Skeletal muscle cell (primary cell): Measurements from ENCODE around the gene BEX2.

Experiments
- DNase-seq: peaks from one replicate; pipeline ENCODE4 v3.0.0-alpha.2; 2010; ENCODE audit warnings: low read depth
- H3K4me3 ChIP-seq: 2 replicates; pipeline ENCODE4 v1.5.1; 2011; ENCODE audit warnings: low read depth, mild to moderate bottlenecking, control low read depth, low read length, moderate library complexity

The BEX2 gene

DNA sequence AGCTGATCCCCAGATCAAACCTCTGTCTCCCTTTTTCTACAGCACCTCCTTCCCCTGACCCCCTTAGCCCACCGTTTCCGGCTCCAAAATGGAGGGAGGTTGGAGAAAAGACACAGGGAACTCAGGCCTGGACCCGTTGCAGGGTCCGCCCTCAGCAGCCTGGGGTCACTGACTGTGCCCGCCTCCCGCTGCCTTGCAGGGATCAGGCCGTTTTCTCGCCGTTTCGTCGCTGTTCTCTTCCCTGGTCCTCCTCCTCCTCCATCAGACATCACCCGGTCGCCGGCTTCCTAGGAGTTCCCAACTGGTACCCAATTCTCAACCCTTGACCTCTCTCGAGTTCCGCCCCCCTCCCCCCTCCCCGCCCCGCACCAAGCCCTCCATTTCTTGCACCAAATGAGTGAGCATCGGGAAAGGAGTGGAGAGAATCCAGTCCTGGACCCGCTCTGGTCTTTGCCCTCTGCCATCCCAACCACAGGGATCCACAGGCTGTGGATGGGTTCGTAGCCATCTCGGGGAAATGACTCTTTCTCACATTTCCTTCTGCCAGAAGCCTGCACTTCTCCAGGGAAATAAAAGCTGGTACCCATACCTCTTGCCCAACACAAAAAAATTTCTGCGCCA is 34.7 kb downstream of the BEX2 start:
- H3K4me3 ChIP-seq: no peak overlapping the region
- no peak for DNase-seq

DNA sequence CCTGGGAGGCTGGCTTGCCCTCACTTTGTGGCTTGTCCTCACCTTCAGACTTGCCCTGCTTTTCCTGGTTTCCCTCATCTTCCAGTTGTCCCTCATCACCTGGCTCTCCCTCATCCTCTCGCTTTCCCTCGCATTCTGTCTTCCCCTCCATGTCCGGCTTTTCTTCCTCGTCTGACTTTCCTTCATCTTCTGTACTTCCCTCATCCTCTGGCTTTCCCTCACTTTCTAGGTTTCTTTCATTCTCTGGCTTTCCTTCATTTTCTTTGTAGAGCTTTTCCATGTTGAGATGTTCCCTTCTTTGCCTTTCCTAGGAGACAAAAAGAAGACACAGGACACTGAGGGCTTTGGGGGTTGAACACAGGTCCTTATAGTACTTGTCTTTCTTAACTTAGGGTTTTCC is 36.5 kb downstream of the BEX2 start:
- no peak for DNase-seq
- H3K4me3 ChIP-seq: no peak overlapping the region
